HG03521 (cell line): ENCODE results near the gene NR1I3.
A peak's percentile ranks its signal among the peaks of the same experiment; 100 is the strongest.

Experiments used
- ATAC-seq: cut with Tn5 transposase; IDR thresholded peaks from one replicate; pipeline ENCODE4 v1.9.1; 2021; ENCODE audit warnings: mild to moderate bottlenecking, moderate library complexity; ENCODE audit not compliant: unreplicated experiment

The NR1I3 gene

DNA sequence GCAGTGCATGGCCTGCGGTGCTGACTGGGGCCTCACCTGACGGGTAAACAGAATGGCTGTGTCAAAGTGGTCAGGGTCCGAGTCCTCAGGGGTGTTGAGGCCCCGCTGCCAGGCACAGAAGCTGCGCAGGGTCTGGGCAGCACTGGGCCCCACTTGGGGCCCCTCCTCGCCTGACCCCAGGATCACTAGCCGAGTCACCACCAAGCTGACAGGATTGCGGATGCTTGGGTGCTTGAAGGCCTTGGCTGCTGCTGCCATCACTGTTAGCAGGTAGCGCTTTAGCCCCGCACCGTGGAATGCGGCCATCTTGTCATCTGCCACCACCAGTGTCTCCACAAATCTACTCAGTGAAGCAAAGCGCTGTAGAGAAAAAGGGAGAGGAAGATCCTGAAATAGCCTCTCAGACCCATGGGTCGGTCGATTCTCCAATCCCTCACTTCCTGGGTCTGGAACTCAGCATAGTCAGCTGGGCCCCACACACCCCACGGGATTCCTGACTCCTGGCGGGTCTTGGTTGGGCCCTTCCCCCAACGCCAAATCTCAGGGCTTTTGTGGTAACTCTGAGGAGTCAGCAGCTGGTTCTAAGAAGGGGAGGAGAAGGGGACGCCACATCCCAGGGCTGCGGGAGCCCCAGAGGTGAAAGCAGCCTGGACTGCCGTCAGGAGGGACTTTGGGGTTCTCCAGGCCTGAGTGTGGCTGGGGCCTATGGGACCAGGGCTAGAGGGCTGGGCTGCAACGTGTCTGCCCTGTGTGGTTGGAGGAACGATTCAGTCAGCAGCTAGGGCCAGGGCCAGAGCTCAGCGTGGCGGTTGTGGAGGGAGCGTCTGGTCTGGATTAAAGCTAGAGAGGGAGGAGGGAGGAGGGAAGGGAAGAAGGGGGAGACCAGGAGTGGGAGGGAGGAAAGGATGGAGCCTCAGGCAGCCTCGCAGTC, 41.2 kb downstream of the NR1I3 start:
- ATAC-seq, result no peak

GRCh38 chr1:161196111-161196510, 41.9 kb downstream of the NR1I3 start:
- ATAC-seq, result no peak

- ATAC-seq, result no peak
These were observed 42.8 kb downstream of the NR1I3 start for GRCh38 chr1:161195171-161195570.

DNA sequence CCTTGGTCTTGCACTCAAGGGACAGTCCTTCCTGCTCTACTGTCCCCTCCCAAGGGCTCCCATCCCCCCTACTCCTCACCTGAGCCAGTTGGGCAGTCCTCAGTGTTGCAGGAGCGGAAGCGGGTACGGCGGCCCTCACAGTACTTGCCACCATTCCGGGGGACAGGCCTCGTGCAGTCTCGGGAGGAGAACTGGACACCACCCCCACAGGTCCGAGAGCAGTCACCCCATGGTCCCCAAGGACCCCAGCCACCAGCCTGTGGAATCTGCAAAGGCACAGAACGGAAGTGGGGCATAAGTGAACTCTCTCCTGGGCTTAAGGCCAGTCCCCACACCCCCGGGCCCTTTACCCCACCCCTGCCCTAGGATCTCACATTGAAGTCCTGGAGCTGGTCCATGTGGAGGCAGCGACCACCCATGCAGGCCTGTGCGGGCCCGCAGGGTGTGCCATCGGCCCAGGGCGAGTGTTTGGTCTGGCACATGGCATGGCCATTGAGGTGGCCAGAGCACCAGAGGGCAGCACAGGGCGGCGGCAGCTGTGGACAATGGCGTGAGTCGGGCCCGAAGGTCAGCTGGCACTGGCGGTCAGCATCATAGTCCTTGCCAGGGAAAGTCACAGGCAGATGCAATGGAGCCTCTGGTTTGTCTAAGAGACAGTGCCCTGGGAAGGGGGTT, 44.3 kb downstream of the NR1I3 start:
- no peak for ATAC-seq

DNA sequence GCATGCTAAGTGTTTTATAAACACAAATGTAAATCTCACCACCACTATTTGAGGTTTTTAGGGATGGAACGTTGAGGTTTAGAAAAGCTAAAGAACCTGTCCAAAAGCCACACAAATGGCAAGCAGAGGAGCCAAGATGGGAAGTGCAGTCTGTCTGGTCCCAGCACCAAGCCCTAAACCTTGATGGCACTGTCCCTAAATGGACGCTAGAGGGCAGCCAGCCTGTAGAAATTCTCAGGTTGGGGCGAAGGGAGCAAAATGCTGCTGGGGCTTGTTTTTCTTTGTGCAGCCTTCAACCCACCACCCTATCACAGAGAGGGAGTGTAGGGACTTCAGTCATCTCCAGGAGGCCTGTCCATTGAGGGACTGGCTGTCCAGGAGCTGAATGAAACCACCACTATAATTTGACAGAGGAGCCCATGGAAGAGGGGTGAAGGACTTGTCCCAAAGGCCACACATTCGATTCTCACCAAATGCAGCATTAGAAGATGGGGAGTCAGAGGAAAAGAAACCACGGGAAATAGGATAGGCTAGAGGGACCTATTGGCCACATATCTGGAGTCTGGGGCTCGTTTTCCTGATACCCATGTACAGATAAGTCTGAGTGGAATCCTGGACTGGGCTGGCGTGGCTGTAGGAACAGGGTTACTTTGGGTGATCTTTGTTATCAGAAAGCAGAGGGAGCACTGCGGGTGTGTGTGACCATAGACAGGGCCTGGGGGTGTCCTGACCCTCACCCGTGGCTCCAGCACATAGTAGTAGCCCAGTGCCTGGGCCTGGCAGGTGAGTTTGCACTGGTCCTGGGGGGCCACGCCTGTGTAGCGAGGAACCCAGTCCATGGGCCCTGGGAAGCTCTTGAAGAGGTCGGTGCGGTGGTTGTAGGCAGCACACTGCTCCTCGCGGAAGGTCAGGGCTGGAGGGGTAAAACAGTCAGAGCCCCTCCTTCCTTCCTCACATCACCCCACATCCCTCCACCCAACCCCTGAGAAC, 45.2 kb downstream of the NR1I3 start:
- no peak for ATAC-seq

GRCh38 chr1:161191971-161192370, 46.0 kb downstream of the NR1I3 start:
- ATAC-seq, result no peak

GRCh38 chr1:161190962-161191521, 47.0 kb downstream of the NR1I3 start:
- ATAC-seq, result no peak

DNA sequence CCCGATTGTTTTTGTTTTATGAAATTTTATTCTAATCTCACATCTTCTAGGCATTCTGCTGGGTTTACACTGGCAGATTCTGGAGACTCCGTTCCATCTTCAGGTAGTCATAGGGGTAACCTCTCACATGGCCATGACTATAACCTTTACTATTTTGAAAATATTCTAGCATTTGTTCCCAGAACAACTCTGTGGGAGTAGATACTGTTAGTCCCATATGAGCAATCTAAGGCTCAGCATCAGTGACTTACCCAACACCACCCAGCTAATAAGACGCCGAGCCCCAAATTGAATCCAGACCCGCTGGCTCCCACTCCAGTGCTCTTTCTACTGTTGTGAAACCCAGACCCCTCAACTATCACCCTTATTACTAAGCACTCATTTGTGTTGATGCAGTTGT, 49.0 kb downstream of the NR1I3 start:
- ATAC-seq, result no peak

- no peak for ATAC-seq
These were observed 49.6 kb downstream of the NR1I3 start for GRCh38 chr1:161188381-161188780.

- no peak for ATAC-seq
These were observed 50.7 kb downstream of the NR1I3 start for GRCh38 chr1:161187311-161187710.

GRCh38 chr1:161185732-161186311, 52.2 kb downstream of the NR1I3 start:
- ATAC-seq, result peak; percentile 15

GRCh38 chr1:161185282-161185682, 52.7 kb downstream of the NR1I3 start:
- ATAC-seq, result peak; percentile 52

- ATAC-seq, result peak; percentile 47
These were observed 55.8 kb downstream of the NR1I3 start for GRCh38 chr1:161182214-161182613.

DNA sequence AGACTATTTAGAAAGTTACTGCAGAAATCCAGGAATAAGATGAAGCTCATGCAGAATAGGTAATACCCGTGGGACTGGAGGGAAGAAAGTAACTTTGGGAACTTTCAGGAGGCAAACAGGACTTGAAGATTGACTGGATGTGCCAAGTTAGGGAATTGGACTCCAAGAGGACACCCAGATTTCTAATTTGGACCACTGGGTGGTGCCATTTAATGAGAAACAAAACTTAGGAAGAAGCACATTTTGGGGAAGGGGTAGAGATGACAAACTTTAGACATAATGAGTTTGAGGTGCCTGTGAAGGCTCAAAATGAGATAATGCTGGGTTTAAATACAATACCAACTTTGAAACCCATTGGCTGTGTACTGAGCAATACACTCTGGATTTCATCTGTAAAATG, 57.4 kb downstream of the NR1I3 start:
- ATAC-seq, result no peak

- no peak for ATAC-seq
These were observed 58.3 kb downstream of the NR1I3 start for GRCh38 chr1:161179698-161180097.
